ENCODE data around the gene IFI27L1. TPM values are rescaled to one million over a fixed set of nuclear protein-coding genes. Genes with fewer than 3 reads are reported as not detected.

Gene IFI27L1
- polyA plus RNA-seq, 3 donors, result 2.1 to 3.1 (median 2.2) TPM

DNA sequence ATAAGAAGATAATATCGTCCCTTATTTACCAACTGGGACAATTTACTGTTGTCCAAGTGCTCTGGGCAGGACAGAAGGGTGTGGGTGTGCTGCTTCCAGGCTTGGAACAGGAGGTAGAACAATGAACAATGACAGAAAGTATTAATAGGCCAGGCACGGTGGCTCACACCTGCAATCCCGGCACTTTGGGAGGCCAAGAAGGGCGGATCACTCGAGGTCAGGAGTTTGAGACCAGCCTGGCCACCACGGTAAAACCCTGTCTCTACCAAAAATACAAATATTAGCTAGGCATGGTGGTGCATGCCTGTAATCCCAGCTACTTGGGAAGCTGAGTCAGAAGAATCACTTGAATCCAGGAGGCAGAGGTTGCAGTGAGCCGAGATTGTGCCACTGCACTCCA lies 32.0 kb downstream of the IFI27L1 start:
- Mint-ChIP-seq H3K27ac (no peak overlapping the region), H3K36me3 (no peaks in the 10 kb centered on the region), H3K9me3 (peaks cover 0 to 3% (median 0%) of the 10 kb centered on the region in 7 donors), H3K4me3 (no peak overlapping the region), H3K4me1 (peaks cover 15% of the 10 kb centered on the region), H3K27me3 (ENCODE audit: low read depth in 3 of 3) (peaks cover 6 to 22% (median 13%) of the 10 kb centered on the region in 3 donors)
- H3K4me3 ChIP-seq (replicated peaks in 1 of 3; ENCODE audit: low read depth in 2 of 3, low read length in 3 of 3), result no peak overlapping the region
- H3K27me3 ChIP-seq (ENCODE audit: control insufficient read depth in 2 of 2, insufficient read depth in 2 of 2, low read length in 2 of 2), result no peaks in the 10 kb centered on the region
- 100% methylated on average over 1 of the region's 7 CpGs for WGBS (ENCODE audit: insufficient coverage)
- no peaks in the 10 kb centered on the region for H3K9me3 ChIP-seq (replicated peaks in 1 of 2; ENCODE audit: control insufficient read depth in 1 of 2, insufficient read depth in 1 of 2, low read length in 2 of 2)
- H3K79me2 ChIP-seq (ENCODE audit: insufficient read depth, low read length), result no peaks in the 10 kb centered on the region
- H4K20me1 ChIP-seq (ENCODE audit: insufficient read depth, low read length), result no peaks in the 10 kb centered on the region
- H2AFZ ChIP-seq (ENCODE audit: insufficient read depth, low read depth, low read length, poor library complexity, severe bottlenecking), result no peak overlapping the region
- no peaks in the 10 kb centered on the region for H3K36me3 ChIP-seq (replicated peaks in 1 of 2; ENCODE audit: control insufficient read depth in 1 of 2, insufficient read depth in 2 of 2, low read length in 2 of 2)
- no peak overlapping the region for H3K4me2 ChIP-seq (replicated peaks; ENCODE audit: extremely low read depth, low read length, poor library complexity, severe bottlenecking)
- no peak for DNase-seq
- H3K4me1 ChIP-seq (ENCODE audit: control insufficient read depth in 1 of 2, insufficient read depth in 2 of 2, low read length in 2 of 2), result peaks cover 10% of the 10 kb centered on the region in 2 donors
- no peak overlapping the region for H3K9ac ChIP-seq (ENCODE audit: insufficient read depth, low read length, poor library complexity, severe bottlenecking)
- TF ChIP-seq, protein P1, sequence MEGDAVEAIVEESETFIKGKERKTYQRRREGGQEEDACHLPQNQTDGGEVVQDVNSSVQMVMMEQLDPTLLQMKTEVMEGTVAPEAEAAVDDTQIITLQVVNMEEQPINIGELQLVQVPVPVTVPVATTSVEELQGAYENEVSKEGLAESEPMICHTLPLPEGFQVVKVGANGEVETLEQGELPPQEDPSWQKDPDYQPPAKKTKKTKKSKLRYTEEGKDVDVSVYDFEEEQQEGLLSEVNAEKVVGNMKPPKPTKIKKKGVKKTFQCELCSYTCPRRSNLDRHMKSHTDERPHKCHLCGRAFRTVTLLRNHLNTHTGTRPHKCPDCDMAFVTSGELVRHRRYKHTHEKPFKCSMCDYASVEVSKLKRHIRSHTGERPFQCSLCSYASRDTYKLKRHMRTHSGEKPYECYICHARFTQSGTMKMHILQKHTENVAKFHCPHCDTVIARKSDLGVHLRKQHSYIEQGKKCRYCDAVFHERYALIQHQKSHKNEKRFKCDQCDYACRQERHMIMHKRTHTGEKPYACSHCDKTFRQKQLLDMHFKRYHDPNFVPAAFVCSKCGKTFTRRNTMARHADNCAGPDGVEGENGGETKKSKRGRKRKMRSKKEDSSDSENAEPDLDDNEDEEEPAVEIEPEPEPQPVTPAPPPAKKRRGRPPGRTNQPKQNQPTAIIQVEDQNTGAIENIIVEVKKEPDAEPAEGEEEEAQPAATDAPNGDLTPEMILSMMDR (IDR thresholded peaks at IDR 0.05), result no peak
- H3K27ac ChIP-seq (ENCODE audit: low read depth in 1 of 2, low read length in 2 of 2), result no peak overlapping the region
- intact Hi-C loops (cut with micrococcal nuclease), result no loop called here

DNA sequence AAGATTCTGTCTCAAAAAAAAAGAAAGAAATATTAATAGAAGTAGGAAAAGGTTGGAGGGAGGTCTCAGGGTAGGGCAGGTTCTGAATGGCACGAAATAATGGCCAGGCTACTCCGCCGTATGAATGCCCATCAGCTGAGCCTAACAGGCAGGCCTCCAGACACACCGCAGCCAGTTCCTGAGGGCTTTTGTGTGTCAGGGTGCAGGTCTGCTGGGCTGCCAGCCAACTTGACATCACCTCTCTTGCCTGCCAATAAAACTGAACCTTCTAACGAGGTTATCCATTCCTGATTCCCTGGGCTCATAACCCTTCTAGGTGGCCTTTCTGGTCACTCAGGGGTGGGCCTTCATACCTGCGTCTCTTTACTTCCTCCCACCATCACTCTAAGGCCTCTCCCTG lies 32.4 kb downstream of the IFI27L1 start:
- WGBS (ENCODE audit: insufficient coverage), result 74% methylated on average over 5 of the region's 6 CpGs
- no peaks in the 10 kb centered on the region for H3K36me3 Mint-ChIP-seq
- H3K27ac Mint-ChIP-seq, result no peak overlapping the region
- no peaks in the 10 kb centered on the region for H3K27me3 ChIP-seq (ENCODE audit: control insufficient read depth in 2 of 2, insufficient read depth in 2 of 2, low read length in 2 of 2)
- intact Hi-C loops (cut with micrococcal nuclease), result no loop called here
- peaks cover 15% of the 10 kb centered on the region for H3K4me1 Mint-ChIP-seq
- H3K4me3 ChIP-seq (replicated peaks in 1 of 3; ENCODE audit: low read depth in 2 of 3, low read length in 3 of 3), result no peak overlapping the region
- H3K4me1 ChIP-seq (ENCODE audit: control insufficient read depth in 1 of 2, insufficient read depth in 2 of 2, low read length in 2 of 2), result peaks cover 10% of the 10 kb centered on the region in 2 donors
- H3K4me2 ChIP-seq (replicated peaks; ENCODE audit: extremely low read depth, low read length, poor library complexity, severe bottlenecking), result no peak overlapping the region
- peaks cover 0 to 2% (median 0%) of the 10 kb centered on the region in 7 donors for H3K9me3 Mint-ChIP-seq
- no peaks in the 10 kb centered on the region for H4K20me1 ChIP-seq (ENCODE audit: insufficient read depth, low read length)
- no peaks in the 10 kb centered on the region for H3K79me2 ChIP-seq (ENCODE audit: insufficient read depth, low read length)
- H3K9ac ChIP-seq (ENCODE audit: insufficient read depth, low read length, poor library complexity, severe bottlenecking), result no peak overlapping the region
- no peak overlapping the region for H2AFZ ChIP-seq (ENCODE audit: insufficient read depth, low read depth, low read length, poor library complexity, severe bottlenecking)
- DNase-seq, result no peak
- H3K9me3 ChIP-seq (replicated peaks in 1 of 2; ENCODE audit: control insufficient read depth in 1 of 2, insufficient read depth in 1 of 2, low read length in 2 of 2), result no peaks in the 10 kb centered on the region
- no peak overlapping the region for H3K27ac ChIP-seq (ENCODE audit: low read depth in 1 of 2, low read length in 2 of 2)
- no peak overlapping the region for H3K4me3 Mint-ChIP-seq
- TF ChIP-seq, protein P1 (IDR thresholded peaks at IDR 0.05), result no peak
- H3K36me3 ChIP-seq (replicated peaks in 1 of 2; ENCODE audit: control insufficient read depth in 1 of 2, insufficient read depth in 2 of 2, low read length in 2 of 2), result no peaks in the 10 kb centered on the region
- peaks cover 6 to 25% (median 13%) of the 10 kb centered on the region in 3 donors for H3K27me3 Mint-ChIP-seq (ENCODE audit: low read depth in 3 of 3)

Measured in CD14-positive monocyte (primary cell).